ENCODE results near the gene NQO2.

- TF ChIP-seq POLR2A (IDR thresholded peaks at IDR 0.05), result no peak
- no peak for TF ChIP-seq CTCF (IDR thresholded peaks at IDR 0.05)
Observed at GRCh38 chr6:2968600-2969135, 31.0 kb upstream of the NQO2 start.
